A673 (cell line): ENCODE measurements around the gene CLEC16A.

ENCODE experiments used
- CTCF ChIP-seq: fragments of 300-800, 200-600 bp; sonication (generic); conservative IDR thresholded peaks from 2 replicates; pipeline ENCODE4 v1.5.1; 2017; ENCODE audit warnings: low read depth, mild to moderate bottlenecking, antibody characterized with exemption, low read length, moderate library complexity, mixed read lengths
- EZH2 ChIP-seq: fragments of 200-600 bp; sonication (generic); IDR thresholded peaks from 2 replicates; pipeline ENCODE4 v1.6.1; 2017; ENCODE audit warnings: borderline replicate concordance, low read depth, mild to moderate bottlenecking, mixed read lengths, antibody characterized with exemption, low read length; ENCODE audit not compliant: poor library complexity, severe bottlenecking

- TF ChIP-seq CTCF (no peak), EZH2 (no peak)
Observed at GRCh38 chr16:11162586-11163268, 218.4 kb downstream of the CLEC16A start.
